ELR (cell line): ENCODE measurements around the gene PTTG2.

Source experiments
- DNase-seq: peaks from one replicate; pipeline ENCODE4 v3.0.0-alpha.2; 2015; ENCODE audit warnings: low read depth

PTTG2 gene

DNA sequence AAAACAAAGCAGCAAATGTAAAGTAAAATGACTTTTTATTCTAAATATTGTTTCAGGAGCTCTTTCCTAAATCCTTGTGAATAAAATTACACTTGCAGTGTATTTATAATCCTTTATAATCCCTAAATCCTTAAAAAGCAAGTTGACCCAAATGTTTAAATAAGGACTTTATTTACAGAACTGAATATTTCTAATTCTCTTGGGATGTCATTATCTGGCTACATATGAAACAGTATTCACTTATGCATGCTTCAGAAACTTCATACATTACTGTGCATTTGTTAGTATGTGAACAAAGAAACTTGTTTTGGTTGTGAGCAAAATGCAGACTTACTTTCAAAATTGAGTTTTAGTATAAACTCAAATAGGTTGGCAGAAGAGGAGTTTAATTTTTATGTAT, 49.2 kb downstream of the PTTG2 start:
- no peak for DNase-seq

DNA sequence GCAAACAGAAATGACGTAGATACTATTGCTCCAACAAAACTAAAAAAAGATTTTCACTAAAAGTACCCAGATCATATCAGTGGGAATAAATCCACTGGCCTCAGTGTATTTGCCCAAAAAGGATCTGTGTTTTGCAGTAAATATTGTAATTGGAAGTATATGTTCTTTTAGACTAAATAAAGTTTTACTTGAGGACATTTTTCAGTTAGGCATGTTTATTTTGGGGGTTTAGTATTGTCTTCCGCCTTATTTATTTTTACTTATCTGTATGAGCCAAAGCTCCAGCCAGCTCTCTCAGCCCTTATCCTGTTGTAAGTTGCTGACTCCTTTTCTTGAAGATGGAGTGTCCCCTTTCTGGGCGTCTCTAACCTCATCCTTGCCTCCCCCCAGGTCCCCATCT, 49.8 kb downstream of the PTTG2 start:
- no peak for DNase-seq
